ENCODE data around the gene RPL10.

DNA sequence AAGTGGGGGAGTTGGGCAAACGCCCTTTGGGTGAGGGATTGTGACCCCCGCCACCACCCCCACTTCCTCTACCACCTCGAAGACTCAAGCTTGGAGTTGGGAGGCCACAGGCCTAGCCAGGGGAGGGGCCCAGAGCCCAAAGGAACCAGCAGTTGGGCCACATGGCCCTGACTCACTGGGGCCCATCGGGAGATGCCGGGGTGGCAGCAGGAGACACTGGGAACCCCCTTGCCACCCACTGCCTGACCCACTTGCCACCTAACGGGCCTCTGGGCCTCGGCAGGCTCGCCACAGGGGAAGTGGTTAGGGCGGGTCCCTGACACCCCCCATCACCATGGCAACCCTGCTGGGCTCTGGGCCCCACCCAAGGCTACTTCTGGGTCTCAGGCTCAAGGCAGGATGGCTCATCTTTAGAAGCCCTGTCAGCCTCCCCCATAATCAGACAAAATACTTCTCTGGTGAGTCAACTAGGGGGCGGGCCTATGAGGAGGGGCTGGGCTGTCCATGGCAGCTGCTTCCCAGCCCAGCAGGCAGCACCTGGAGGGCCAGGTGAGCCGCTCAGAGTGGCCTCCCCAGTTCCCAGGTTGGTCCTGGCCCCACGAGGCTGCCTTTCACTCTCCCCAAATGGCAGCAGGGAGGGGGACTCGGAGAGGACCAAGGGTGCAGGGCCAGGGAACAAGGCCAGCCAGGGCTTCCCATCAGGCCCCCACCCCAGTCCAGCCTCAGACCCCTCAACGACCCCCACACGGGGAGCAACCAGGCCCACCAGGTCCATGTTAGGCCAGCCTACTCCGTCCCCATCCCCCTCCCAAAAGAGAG, 29.3 kb upstream of the RPL10 start:
- TF ChIP-seq OSR1 (CRISPR knock-in tag; IDR thresholded peaks at IDR 0.05), result no peak
- TF ChIP-seq, protein P1, sequence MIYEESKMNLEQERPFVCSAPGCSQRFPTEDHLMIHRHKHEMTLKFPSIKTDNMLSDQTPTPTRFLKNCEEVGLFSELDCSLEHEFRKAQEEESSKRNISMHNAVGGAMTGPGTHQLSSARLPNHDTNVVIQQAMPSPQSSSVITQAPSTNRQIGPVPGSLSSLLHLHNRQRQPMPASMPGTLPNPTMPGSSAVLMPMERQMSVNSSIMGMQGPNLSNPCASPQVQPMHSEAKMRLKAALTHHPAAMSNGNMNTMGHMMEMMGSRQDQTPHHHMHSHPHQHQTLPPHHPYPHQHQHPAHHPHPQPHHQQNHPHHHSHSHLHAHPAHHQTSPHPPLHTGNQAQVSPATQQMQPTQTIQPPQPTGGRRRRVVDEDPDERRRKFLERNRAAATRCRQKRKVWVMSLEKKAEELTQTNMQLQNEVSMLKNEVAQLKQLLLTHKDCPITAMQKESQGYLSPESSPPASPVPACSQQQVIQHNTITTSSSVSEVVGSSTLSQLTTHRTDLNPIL (CRISPR knock-in tag; IDR thresholded peaks at IDR 0.05; ENCODE audit: low read depth), result no peak
- no peak for TF ChIP-seq ZFP3 (CRISPR knock-in tag; IDR thresholded peaks at IDR 0.05)
- TF ChIP-seq, protein P2, sequence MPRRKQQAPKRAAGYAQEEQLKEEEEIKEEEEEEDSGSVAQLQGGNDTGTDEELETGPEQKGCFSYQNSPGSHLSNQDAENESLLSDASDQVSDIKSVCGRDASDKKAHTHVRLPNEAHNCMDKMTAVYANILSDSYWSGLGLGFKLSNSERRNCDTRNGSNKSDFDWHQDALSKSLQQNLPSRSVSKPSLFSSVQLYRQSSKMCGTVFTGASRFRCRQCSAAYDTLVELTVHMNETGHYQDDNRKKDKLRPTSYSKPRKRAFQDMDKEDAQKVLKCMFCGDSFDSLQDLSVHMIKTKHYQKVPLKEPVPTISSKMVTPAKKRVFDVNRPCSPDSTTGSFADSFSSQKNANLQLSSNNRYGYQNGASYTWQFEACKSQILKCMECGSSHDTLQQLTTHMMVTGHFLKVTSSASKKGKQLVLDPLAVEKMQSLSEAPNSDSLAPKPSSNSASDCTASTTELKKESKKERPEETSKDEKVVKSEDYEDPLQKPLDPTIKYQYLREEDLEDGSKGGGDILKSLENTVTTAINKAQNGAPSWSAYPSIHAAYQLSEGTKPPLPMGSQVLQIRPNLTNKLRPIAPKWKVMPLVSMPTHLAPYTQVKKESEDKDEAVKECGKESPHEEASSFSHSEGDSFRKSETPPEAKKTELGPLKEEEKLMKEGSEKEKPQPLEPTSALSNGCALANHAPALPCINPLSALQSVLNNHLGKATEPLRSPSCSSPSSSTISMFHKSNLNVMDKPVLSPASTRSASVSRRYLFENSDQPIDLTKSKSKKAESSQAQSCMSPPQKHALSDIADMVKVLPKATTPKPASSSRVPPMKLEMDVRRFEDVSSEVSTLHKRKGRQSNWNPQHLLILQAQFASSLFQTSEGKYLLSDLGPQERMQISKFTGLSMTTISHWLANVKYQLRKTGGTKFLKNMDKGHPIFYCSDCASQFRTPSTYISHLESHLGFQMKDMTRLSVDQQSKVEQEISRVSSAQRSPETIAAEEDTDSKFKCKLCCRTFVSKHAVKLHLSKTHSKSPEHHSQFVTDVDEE (CRISPR knock-in tag; IDR thresholded peaks at IDR 0.05), result no peak
- TF ChIP-seq ESRRG (CRISPR knock-in tag; IDR thresholded peaks at IDR 0.05), result no peak
- TF ChIP-seq CSDC2 (CRISPR knock-in tag; IDR thresholded peaks at IDR 0.05), result no peak
- no peak for TF ChIP-seq ZFP30 (CRISPR knock-in tag; IDR thresholded peaks at IDR 0.05)
- TF ChIP-seq RARB (CRISPR knock-in tag; IDR thresholded peaks at IDR 0.05), result no peak
- no peak for TF ChIP-seq BACH2 (CRISPR knock-in tag; IDR thresholded peaks at IDR 0.05; ENCODE audit: borderline replicate concordance)
- TF ChIP-seq GLIS3 (CRISPR knock-in tag; IDR thresholded peaks at IDR 0.05), result no peak
- TF ChIP-seq, protein P3, sequence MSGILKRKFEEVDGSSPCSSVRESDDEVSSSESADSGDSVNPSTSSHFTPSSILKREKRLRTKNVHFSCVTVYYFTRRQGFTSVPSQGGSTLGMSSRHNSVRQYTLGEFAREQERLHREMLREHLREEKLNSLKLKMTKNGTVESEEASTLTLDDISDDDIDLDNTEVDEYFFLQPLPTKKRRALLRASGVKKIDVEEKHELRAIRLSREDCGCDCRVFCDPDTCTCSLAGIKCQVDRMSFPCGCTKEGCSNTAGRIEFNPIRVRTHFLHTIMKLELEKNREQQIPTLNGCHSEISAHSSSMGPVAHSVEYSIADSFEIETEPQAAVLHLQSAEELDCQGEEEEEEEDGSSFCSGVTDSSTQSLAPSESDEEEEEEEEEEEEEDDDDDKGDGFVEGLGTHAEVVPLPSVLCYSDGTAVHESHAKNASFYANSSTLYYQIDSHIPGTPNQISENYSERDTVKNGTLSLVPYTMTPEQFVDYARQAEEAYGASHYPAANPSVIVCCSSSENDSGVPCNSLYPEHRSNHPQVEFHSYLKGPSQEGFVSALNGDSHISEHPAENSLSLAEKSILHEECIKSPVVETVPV (CRISPR knock-in tag; IDR thresholded peaks at IDR 0.05), result no peak

All from SK-N-SH treated with all-trans-retinoic acid at 6 μM for 48 hours (cell line).